ENCODE data around the gene RSPO4. TPM values are rescaled to one million over a fixed set of nuclear protein-coding genes. Genes with fewer than 3 reads are reported as not detected.

Gene RSPO4
- total and polyA plus RNA-seq, 2 donors (not counting 1 experiment from before 2014, with no cell fraction given): not detected

DNA sequence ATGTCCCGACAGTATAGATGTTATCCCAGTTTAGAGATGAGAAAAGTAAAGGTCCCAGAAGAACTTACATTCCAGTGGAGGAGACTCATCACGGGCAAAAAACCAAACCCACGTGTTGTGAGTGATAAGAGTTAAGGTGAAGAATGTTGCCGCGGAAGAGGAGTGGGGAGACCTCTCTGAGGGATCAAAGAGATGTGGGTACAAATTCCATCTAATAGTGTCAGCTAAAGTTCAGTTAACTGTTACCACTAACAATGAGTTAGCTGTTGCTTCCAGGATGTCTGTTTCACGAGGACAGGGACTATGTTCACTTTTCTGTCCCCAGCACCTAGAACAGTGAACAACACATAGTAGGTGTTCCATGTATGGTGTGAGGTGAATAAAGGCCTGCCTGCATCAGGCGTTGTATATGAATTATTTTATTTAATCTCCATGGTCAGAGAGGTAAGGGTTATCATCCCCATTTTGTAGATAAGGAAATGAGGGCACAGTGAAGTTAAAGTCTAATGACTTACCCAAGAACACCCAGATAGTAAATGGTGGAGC is 39.8 kb upstream of the RSPO4 start:
- H3K36me3 ChIP-seq (ENCODE audit: control insufficient read depth, insufficient read depth, low read length): no peaks in the 10 kb centered on the region
- no peaks in the 10 kb centered on the region for H3K79me2 ChIP-seq (ENCODE audit: control insufficient read depth, insufficient read depth, low read length)
- H2AFZ ChIP-seq (ENCODE audit: low read length): no peak overlapping the region
- H3K4me3 ChIP-seq (replicated peaks in 1 of 4; ENCODE audit: control extremely low read depth in 1 of 4, insufficient read depth in 1 of 4, low read depth in 3 of 4, low read length in 4 of 4): no peak overlapping the region
- no peak for TF ChIP-seq EZH2 (IDR thresholded peaks at IDR 0.05; ENCODE audit: low read length, missing control alignments)
- TF ChIP-seq, protein P1, sequence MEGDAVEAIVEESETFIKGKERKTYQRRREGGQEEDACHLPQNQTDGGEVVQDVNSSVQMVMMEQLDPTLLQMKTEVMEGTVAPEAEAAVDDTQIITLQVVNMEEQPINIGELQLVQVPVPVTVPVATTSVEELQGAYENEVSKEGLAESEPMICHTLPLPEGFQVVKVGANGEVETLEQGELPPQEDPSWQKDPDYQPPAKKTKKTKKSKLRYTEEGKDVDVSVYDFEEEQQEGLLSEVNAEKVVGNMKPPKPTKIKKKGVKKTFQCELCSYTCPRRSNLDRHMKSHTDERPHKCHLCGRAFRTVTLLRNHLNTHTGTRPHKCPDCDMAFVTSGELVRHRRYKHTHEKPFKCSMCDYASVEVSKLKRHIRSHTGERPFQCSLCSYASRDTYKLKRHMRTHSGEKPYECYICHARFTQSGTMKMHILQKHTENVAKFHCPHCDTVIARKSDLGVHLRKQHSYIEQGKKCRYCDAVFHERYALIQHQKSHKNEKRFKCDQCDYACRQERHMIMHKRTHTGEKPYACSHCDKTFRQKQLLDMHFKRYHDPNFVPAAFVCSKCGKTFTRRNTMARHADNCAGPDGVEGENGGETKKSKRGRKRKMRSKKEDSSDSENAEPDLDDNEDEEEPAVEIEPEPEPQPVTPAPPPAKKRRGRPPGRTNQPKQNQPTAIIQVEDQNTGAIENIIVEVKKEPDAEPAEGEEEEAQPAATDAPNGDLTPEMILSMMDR (conservative IDR thresholded peaks at IDR 0.05 in 1 of 2, IDR thresholded peaks at IDR 0.05 in 1 of 2; ENCODE audit: low read depth in 1 of 2, low read length in 2 of 2): no peak
- no peaks in the 10 kb centered on the region for H3K4me1 ChIP-seq (ENCODE audit: control insufficient read depth, extremely low read depth, insufficient read depth, low read length)
- no peaks in the 10 kb centered on the region for H4K20me1 ChIP-seq (ENCODE audit: control insufficient read depth, extremely low read depth, insufficient read depth, low read length)
- no peak overlapping the region for H3K4me2 ChIP-seq (ENCODE audit: extremely low read depth, insufficient read depth, low read length)
- H3K27me3 ChIP-seq (ENCODE audit: control insufficient read depth, insufficient read depth, low read length): no peaks in the 10 kb centered on the region
- no peak overlapping the region for H3K27ac ChIP-seq (ENCODE audit: insufficient read depth, low read length)
- no peaks in the 10 kb centered on the region for H3K9me3 ChIP-seq (ENCODE audit: control insufficient read depth, insufficient read depth, low read depth, low read length)
- no peak for DNase-seq (ENCODE audit: low read depth in 2 of 2)
- H3K9ac ChIP-seq (ENCODE audit: insufficient read depth, low read length): no peak overlapping the region

DNA sequence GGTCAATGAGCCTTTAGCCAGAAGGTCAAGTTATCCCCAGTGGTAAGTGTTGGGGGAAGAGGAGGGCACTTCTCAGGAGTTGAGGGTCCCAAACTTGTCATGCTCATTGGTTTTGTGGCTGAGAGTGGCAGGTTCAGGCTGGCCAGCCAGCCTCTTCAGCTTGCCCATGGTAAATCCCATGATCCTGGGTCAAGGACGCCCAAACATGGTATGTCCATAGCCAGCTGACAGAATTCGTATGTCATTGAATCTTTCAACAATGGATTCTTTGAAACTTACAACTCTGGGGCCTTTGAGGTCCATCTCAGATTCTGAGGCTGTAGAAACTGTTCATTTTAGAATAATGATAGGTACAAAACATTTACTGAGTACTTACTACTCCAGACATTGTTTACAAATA is 36.1 kb upstream of the RSPO4 start:
- no peak for DNase-seq (ENCODE audit: low read depth in 2 of 2)
- Histone ChIP-seq H4K20me1 (ENCODE audit: control insufficient read depth, extremely low read depth, insufficient read depth, low read length) (no peaks in the 10 kb centered on the region), H3K9ac (ENCODE audit: insufficient read depth, low read length) (no peak overlapping the region), H3K9me3 (ENCODE audit: control insufficient read depth, insufficient read depth, low read depth, low read length) (no peaks in the 10 kb centered on the region), H3K27me3 (ENCODE audit: control insufficient read depth, insufficient read depth, low read length) (no peaks in the 10 kb centered on the region), H3K4me2 (ENCODE audit: extremely low read depth, insufficient read depth, low read length) (no peak overlapping the region), H3K4me1 (ENCODE audit: control insufficient read depth, extremely low read depth, insufficient read depth, low read length) (no peaks in the 10 kb centered on the region), H3K36me3 (ENCODE audit: control insufficient read depth, insufficient read depth, low read length) (no peaks in the 10 kb centered on the region), H2AFZ (ENCODE audit: low read length) (no peak overlapping the region), H3K27ac (ENCODE audit: insufficient read depth, low read length) (no peak overlapping the region), H3K4me3 (replicated peaks in 1 of 4; ENCODE audit: control extremely low read depth in 1 of 4, insufficient read depth in 1 of 4, low read depth in 3 of 4, low read length in 4 of 4) (no peak overlapping the region), H3K79me2 (ENCODE audit: control insufficient read depth, insufficient read depth, low read length) (no peaks in the 10 kb centered on the region)
- TF ChIP-seq, protein P1 (conservative IDR thresholded peaks at IDR 0.05 in 1 of 2, IDR thresholded peaks at IDR 0.05 in 1 of 2; ENCODE audit: low read depth in 1 of 2, low read length in 2 of 2): no peak
- TF ChIP-seq EZH2 (IDR thresholded peaks at IDR 0.05; ENCODE audit: low read length, missing control alignments): no peak

DNA sequence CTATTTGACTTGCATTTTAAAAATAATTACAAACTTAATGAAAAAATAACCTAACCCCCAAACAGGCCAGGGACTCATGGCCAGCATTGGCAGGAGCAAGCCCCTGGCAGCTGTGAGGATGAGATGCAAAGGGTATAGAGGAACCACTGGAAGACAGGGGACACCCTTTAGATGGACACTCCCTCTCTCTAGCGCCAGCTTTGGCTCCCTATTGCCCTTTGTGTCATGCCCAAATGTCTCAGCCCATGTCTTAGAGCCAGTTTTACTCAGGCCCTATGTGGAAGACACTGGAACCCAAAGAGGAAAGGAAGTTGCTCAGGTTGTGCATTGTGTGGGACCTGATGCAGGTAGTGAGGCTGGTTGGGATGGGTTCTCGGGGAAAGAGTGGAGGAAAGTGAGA is 34.9 kb upstream of the RSPO4 start:
- no peaks in the 10 kb centered on the region for H3K27me3 ChIP-seq (ENCODE audit: control insufficient read depth, insufficient read depth, low read length)
- H3K9ac ChIP-seq (ENCODE audit: insufficient read depth, low read length): no peak overlapping the region
- TF ChIP-seq EZH2 (IDR thresholded peaks at IDR 0.05; ENCODE audit: low read length, missing control alignments): no peak
- TF ChIP-seq, protein P1 (conservative IDR thresholded peaks at IDR 0.05 in 1 of 2, IDR thresholded peaks at IDR 0.05 in 1 of 2; ENCODE audit: low read depth in 1 of 2, low read length in 2 of 2): no peak
- no peak overlapping the region for H2AFZ ChIP-seq (ENCODE audit: low read length)
- no peaks in the 10 kb centered on the region for H3K79me2 ChIP-seq (ENCODE audit: control insufficient read depth, insufficient read depth, low read length)
- DNase-seq (ENCODE audit: low read depth in 2 of 2): no peak
- no peaks in the 10 kb centered on the region for H4K20me1 ChIP-seq (ENCODE audit: control insufficient read depth, extremely low read depth, insufficient read depth, low read length)
- no peaks in the 10 kb centered on the region for H3K9me3 ChIP-seq (ENCODE audit: control insufficient read depth, insufficient read depth, low read depth, low read length)
- H3K27ac ChIP-seq (ENCODE audit: insufficient read depth, low read length): no peak overlapping the region
- H3K36me3 ChIP-seq (ENCODE audit: control insufficient read depth, insufficient read depth, low read length): no peaks in the 10 kb centered on the region
- no peak overlapping the region for H3K4me2 ChIP-seq (ENCODE audit: extremely low read depth, insufficient read depth, low read length)
- no peaks in the 10 kb centered on the region for H3K4me1 ChIP-seq (ENCODE audit: control insufficient read depth, extremely low read depth, insufficient read depth, low read length)
- H3K4me3 ChIP-seq (replicated peaks in 1 of 4; ENCODE audit: control extremely low read depth in 1 of 4, insufficient read depth in 1 of 4, low read depth in 3 of 4, low read length in 4 of 4): no peak overlapping the region

Data from fibroblast of lung (primary cell).